Panc1 (cell line): Measurements from ENCODE around the gene POLR2M.

ENCODE experiments used
- CTCF ChIP-seq: fragments of 450-650 bp; IDR thresholded peaks from 2 replicates; pipeline ENCODE4 v1.5.1; 2017; ENCODE audit warnings: mild to moderate bottlenecking
- POLR2AphosphoS5 ChIP-seq: IDR thresholded peaks from 2 replicates; pipeline ENCODE4 v1.6.1; 2012; ENCODE audit warnings: mild to moderate bottlenecking, low read depth, low read length, moderate library complexity
- REST ChIP-seq, 2 experiments: IDR thresholded peaks; 2 replicates each; pipeline ENCODE4 v1.6.1; 2011 to 2012; ENCODE audit warnings: low read depth in 2 of 2, control low read depth in 1 of 2, low read length in 1 of 2, mild to moderate bottlenecking in 1 of 2, moderate library complexity in 1 of 2; ENCODE audit not compliant: insufficient read depth in 1 of 2
- SIN3A ChIP-seq: IDR thresholded peaks from 2 replicates; pipeline ENCODE4 v1.6.1; 2012; ENCODE audit warnings: low read depth, mild to moderate bottlenecking, low read length, moderate library complexity, borderline replicate concordance; ENCODE audit not compliant: insufficient read depth

GRCh38 chr15:57680021-57680420 is 26.5 kb upstream of the POLR2M start:
- no peak for TF ChIP-seq CTCF
- TF ChIP-seq SIN3A, result no peak
- no peak for TF ChIP-seq POLR2AphosphoS5
- TF ChIP-seq REST (IDR thresholded peaks at IDR 0.05; ENCODE audit: insufficient read depth in 1 of 2, low read depth in 2 of 2, low read length in 1 of 2), result no peak
